ENCODE data around the gene DPH6. TPM values are rescaled to one million over a fixed set of nuclear protein-coding genes. Genes with fewer than 3 reads are reported as not detected.

DPH6 gene
- total RNA-seq, 1 donor: 9.1 TPM

DNA sequence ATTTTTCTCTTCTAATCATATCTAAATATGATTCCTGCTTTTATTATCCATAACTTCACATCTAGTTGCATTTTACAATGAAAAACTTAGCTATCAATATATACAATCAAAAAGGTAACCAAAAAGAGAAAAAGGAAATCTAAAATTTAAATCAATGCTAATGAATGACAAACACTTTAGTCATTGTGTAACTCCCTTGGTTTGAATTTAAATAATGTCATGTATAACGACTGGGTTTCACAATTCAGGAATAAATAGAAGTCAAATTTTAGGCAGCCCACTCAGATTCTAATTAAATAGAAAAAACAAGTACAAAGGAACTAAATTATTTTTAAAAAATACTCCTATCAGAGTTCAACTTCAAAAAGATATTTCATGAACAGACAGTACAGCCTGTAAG lies 26.9 kb downstream of the DPH6 start:
- Histone ChIP-seq H3K9me3 (ENCODE audit: low read depth, low read length) (no peaks in the 10 kb centered on the region), H3K4me3 (ENCODE audit: low read length) (no peak overlapping the region), H3K4me1 (ENCODE audit: insufficient read depth, low read length) (no peaks in the 10 kb centered on the region), H3K27me3 (ENCODE audit: insufficient read depth, low read length) (no peaks in the 10 kb centered on the region)

- H3K4me3 ChIP-seq (ENCODE audit: low read length): no peak overlapping the region
- H3K27me3 ChIP-seq (ENCODE audit: insufficient read depth, low read length): no peaks in the 10 kb centered on the region
- H3K9me3 ChIP-seq (ENCODE audit: low read depth, low read length): no peaks in the 10 kb centered on the region
Observed at GRCh38 chr15:35514759-35515158, 31.2 kb downstream of the DPH6 start.

GRCh38 chr15:35507932-35508638 lies 37.9 kb downstream of the DPH6 start:
- no peaks in the 10 kb centered on the region for H3K27me3 ChIP-seq (ENCODE audit: insufficient read depth, low read length)
- no peaks in the 10 kb centered on the region for H3K9me3 ChIP-seq (ENCODE audit: low read depth, low read length)
- no peaks in the 10 kb centered on the region for H3K4me1 ChIP-seq (ENCODE audit: insufficient read depth, low read length)
- H3K4me3 ChIP-seq (ENCODE audit: low read length): no peak overlapping the region

More at GRCh38 chr15:35514759-35515158, 31.2 kb downstream of the DPH6 start:
- no peaks in the 10 kb centered on the region for H3K4me1 ChIP-seq (ENCODE audit: insufficient read depth, low read length)

DNA sequence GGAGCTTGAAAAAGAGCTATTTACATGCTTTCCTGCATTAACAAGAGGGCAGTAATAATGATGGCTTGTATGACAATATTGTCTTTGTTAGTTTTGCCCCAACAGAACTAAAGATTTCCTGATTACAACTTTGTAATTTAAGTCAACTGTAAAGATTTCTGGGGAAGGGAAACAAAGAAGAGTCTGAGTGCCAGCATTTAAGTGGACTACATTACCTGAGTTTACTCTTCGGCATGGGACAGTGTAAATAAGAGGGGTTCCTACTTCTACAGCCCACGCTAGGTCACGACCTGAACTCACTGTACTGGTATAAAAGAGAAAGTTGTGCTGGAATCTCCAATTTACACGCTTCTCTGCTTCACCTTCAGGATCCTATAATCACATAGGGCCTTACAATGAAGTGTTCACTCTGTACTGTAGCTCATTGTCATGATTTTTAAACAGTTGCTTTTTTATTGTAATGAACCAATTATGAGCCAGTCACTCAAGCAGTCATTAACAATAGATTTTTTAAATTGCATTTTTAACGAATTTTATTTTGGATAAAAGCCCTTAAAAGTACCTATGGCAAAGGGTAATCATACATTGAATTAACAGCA lies 39.6 kb downstream of the DPH6 start:
- Histone ChIP-seq H3K27me3 (ENCODE audit: insufficient read depth, low read length) (no peaks in the 10 kb centered on the region), H3K9me3 (ENCODE audit: low read depth, low read length) (no peaks in the 10 kb centered on the region), H3K4me3 (ENCODE audit: low read length) (no peak overlapping the region), H3K4me1 (ENCODE audit: insufficient read depth, low read length) (no peaks in the 10 kb centered on the region)

- Histone ChIP-seq H3K4me3 (ENCODE audit: low read length) (no peak overlapping the region), H3K27me3 (ENCODE audit: insufficient read depth, low read length) (no peaks in the 10 kb centered on the region), H3K4me1 (ENCODE audit: insufficient read depth, low read length) (no peaks in the 10 kb centered on the region), H3K9me3 (ENCODE audit: low read depth, low read length) (no peaks in the 10 kb centered on the region)
Observed at GRCh38 chr15:35505809-35506208, 40.2 kb downstream of the DPH6 start.

GRCh38 chr15:35505141-35505540 lies 40.8 kb downstream of the DPH6 start:
- H3K9me3 ChIP-seq (ENCODE audit: low read depth, low read length): no peaks in the 10 kb centered on the region
- H3K27me3 ChIP-seq (ENCODE audit: insufficient read depth, low read length): no peaks in the 10 kb centered on the region
- H3K4me3 ChIP-seq (ENCODE audit: low read length): no peak overlapping the region
- no peaks in the 10 kb centered on the region for H3K4me1 ChIP-seq (ENCODE audit: insufficient read depth, low read length)

- Histone ChIP-seq H3K4me3 (ENCODE audit: low read length) (no peak overlapping the region), H3K9me3 (ENCODE audit: low read depth, low read length) (no peaks in the 10 kb centered on the region), H3K27me3 (ENCODE audit: insufficient read depth, low read length) (no peaks in the 10 kb centered on the region), H3K4me1 (ENCODE audit: insufficient read depth, low read length) (no peaks in the 10 kb centered on the region)
Observed at GRCh38 chr15:35499723-35500122, 46.2 kb downstream of the DPH6 start.

- no peak overlapping the region for H3K4me3 ChIP-seq (ENCODE audit: low read length)
- H3K27me3 ChIP-seq (ENCODE audit: insufficient read depth, low read length): no peaks in the 10 kb centered on the region
- no peaks in the 10 kb centered on the region for H3K4me1 ChIP-seq (ENCODE audit: insufficient read depth, low read length)
- H3K9me3 ChIP-seq (ENCODE audit: low read depth, low read length): no peaks in the 10 kb centered on the region
Observed at GRCh38 chr15:35496585-35496984, 49.4 kb downstream of the DPH6 start.

GRCh38 chr15:35495080-35495479 lies 50.9 kb downstream of the DPH6 start:
- no peaks in the 10 kb centered on the region for H3K4me1 ChIP-seq (ENCODE audit: insufficient read depth, low read length)
- H3K4me3 ChIP-seq (ENCODE audit: low read length): no peak overlapping the region
- H3K9me3 ChIP-seq (ENCODE audit: low read depth, low read length): no peaks in the 10 kb centered on the region
- H3K27me3 ChIP-seq (ENCODE audit: insufficient read depth, low read length): no peaks in the 10 kb centered on the region

GRCh38 chr15:35491999-35492398 lies 54.0 kb downstream of the DPH6 start:
- Histone ChIP-seq H3K4me3 (ENCODE audit: low read length) (no peak overlapping the region), H3K27me3 (ENCODE audit: insufficient read depth, low read length) (no peaks in the 10 kb centered on the region), H3K4me1 (ENCODE audit: insufficient read depth, low read length) (no peaks in the 10 kb centered on the region), H3K9me3 (ENCODE audit: low read depth, low read length) (peaks cover 6% of the 10 kb centered on the region)

GRCh38 chr15:35491173-35491572 lies 54.8 kb downstream of the DPH6 start:
- Histone ChIP-seq H3K4me1 (ENCODE audit: insufficient read depth, low read length) (no peaks in the 10 kb centered on the region), H3K4me3 (ENCODE audit: low read length) (no peak overlapping the region), H3K27me3 (ENCODE audit: insufficient read depth, low read length) (no peaks in the 10 kb centered on the region), H3K9me3 (ENCODE audit: low read depth, low read length) (peaks cover 7% of the 10 kb centered on the region)

GRCh38 chr15:35490511-35490910 lies 55.5 kb downstream of the DPH6 start:
- Histone ChIP-seq H3K27me3 (ENCODE audit: insufficient read depth, low read length) (no peaks in the 10 kb centered on the region), H3K9me3 (ENCODE audit: low read depth, low read length) (peaks cover 7% of the 10 kb centered on the region), H3K4me1 (ENCODE audit: insufficient read depth, low read length) (no peaks in the 10 kb centered on the region), H3K4me3 (ENCODE audit: low read length) (no peak overlapping the region)

DNA sequence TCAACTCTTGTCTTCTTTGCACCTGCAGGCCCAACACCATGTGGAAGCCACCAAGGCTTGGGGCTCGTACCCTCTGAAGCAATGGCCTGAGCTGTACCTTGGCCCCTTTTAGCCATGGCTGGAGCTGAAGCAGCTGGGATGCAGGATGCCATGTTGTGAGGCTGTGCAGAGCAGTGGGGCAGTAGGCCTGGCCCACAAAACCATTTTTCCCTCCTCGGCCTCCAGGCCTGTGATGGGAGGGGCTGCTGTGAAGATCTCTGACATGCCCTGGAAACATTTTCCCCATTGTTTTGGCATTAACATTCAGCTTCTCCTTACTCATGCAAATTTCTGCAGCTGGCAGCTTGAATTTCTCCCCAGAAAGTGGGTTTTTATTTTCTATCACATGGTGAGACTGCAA lies 58.5 kb downstream of the DPH6 start:
- Histone ChIP-seq H3K9me3 (ENCODE audit: low read depth, low read length) (peaks cover 7% of the 10 kb centered on the region), H3K4me1 (ENCODE audit: insufficient read depth, low read length) (no peaks in the 10 kb centered on the region), H3K27me3 (ENCODE audit: insufficient read depth, low read length) (no peaks in the 10 kb centered on the region), H3K4me3 (ENCODE audit: low read length) (no peak overlapping the region)

GRCh38 chr15:35486296-35486695 lies 59.7 kb downstream of the DPH6 start:
- H3K4me3 ChIP-seq (ENCODE audit: low read length): no peak overlapping the region
- H3K27me3 ChIP-seq (ENCODE audit: insufficient read depth, low read length): no peaks in the 10 kb centered on the region
- H3K9me3 ChIP-seq (ENCODE audit: low read depth, low read length): peaks cover 7% of the 10 kb centered on the region
- H3K4me1 ChIP-seq (ENCODE audit: insufficient read depth, low read length): no peaks in the 10 kb centered on the region

DNA sequence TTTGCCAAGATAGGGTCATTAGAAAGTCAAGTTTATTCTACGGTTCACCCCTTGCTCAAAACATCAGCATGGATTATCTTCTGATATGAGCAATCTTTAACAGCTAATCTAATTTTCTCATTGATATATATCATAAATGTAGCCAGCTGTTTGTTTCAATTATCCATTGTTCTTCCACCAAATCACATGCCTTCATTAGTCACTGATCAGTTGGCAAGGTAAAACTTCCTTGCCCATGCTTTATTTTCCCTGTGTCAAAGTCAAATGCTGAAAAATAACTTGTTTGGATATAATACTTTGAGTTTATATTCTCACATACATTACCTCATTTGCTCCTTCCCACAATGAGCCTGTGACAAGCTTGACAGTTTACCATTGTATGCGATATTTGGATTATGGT lies 60.6 kb downstream of the DPH6 start:
- Histone ChIP-seq H3K4me1 (ENCODE audit: insufficient read depth, low read length) (no peaks in the 10 kb centered on the region), H3K27me3 (ENCODE audit: insufficient read depth, low read length) (no peaks in the 10 kb centered on the region), H3K4me3 (ENCODE audit: low read length) (no peak overlapping the region), H3K9me3 (ENCODE audit: low read depth, low read length) (peaks cover 7% of the 10 kb centered on the region)

Measured in mononuclear cell (primary cell).